Right lobe of liver (tissue), 6 donors: Measurements from ENCODE around the gene UBA3. TPM values are rescaled to one million over a fixed set of nuclear protein-coding genes. Genes with fewer than 3 reads are reported as not detected.

Experiments
- ATAC-seq, 4 donors: fragments of 200-7000 bp; cut with Tn5 transposase; one replicate each; pipeline ENCODE4 v1.9.1; 2020; ENCODE audit warnings: mild to moderate bottlenecking in 4 of 4, moderate library complexity in 4 of 4
- DNase-seq, 3 donors: peaks; one replicate each; pipeline ENCODE4 v3.0.0-alpha.2; 2020
- H3K27ac ChIP-seq, 3 donors: fragments of 200-600 bp; one replicate each; pipeline ENCODE4 v1.8.0; 2022
- H3K27me3 ChIP-seq, 2 donors: fragments of 200-600 bp; one replicate each; pipeline ENCODE4 v1.8.0; 2022
- H3K36me3 ChIP-seq, 4 donors: fragments of 200-600 bp; sonication (generic) in 1 of 4; one replicate each; pipeline versions ENCODE4 v1.5.1 to v1.8.0; 2017 to 2022; ENCODE audit warnings: control low read depth in 1 of 4
- H3K4me1 ChIP-seq, 4 donors: fragments of 200-600 bp; sonication (generic) in 1 of 4; one replicate each; pipeline versions ENCODE4 v1.5.1 to v1.8.0; 2017 to 2022; ENCODE audit warnings: control low read depth in 1 of 4
- H3K4me3 ChIP-seq, 3 donors: fragments of 200-600 bp; one replicate each; pipeline ENCODE4 v1.8.0; 2022
- H3K9me3 ChIP-seq, 4 donors: fragments of 200-600 bp; sonication (generic) in 1 of 4; one replicate each; pipeline versions ENCODE4 v1.5.1 to v1.8.0; 2017 to 2022; ENCODE audit warnings: control low read depth in 1 of 4
- POLR2A ChIP-seq: fragments of 450-650 bp; IDR thresholded peaks from one replicate; pipeline ENCODE4 v1.6.1; 2017; ENCODE audit warnings: antibody characterized with exemption, mild to moderate bottlenecking
- WGBS: methylation state at CpG from one replicate; pipeline ENCODE4 v1.1.6; 2018; ENCODE audit warnings: low coverage, low lambda C conversion rate; ENCODE audit not compliant: insufficient coverage; ENCODE audit errors: missing lambda C conversion rate; 5-methylcytosine and 5-hydroxymethylcytosine counted together
- intact Hi-C, 2 donors: fragments of 100-400 bp; cut with DNase I; formaldehyde crosslinking; loops; one replicate each; pipeline versions ENCODE4 v1.11.2 to v1.14.1; 2022
- total RNA-seq, 6 experiments: library from RNA; depleted of rRNA in 2 of 6; stranded (reverse); fragments of >200 nt in 2 of 6; fragmentation: NEBNext Ultra II Directional in 3 of 6; extraction: Animal tissue kit (Norgen Biotek cat#: 25700) in 3 of 6; gene quantifications; one replicate each; pipeline versions ENCODE4 v1.1.0 to v1.2.4, GENCODE V29; 2016 to 2023
- TF ChIP-seq, protein P1 (sequence below), 4 donors: fragments of 200-600 bp in 3 of 4; fragments of 450-650 bp in 1 of 4; IDR thresholded peaks; one replicate each; pipeline versions ENCODE4 v1.5.1 to v1.8.0; 2016 to 2022; ENCODE audit warnings: antibody characterized with exemption in 4 of 4, mild to moderate bottlenecking in 2 of 4
- donor health status: DM: no; HTN: yes; CAD: no.
- donor health status: DM: no; HTN: no; CAD: no.
- donor health status: DM: no; HTN: no; CAD: no.
- donor health status: DM: no; HTN: yes; CAD: no.
- donor health status: DM: no; HTN: yes; CAD: no.

Gene UBA3
- total RNA-seq, 6 experiments from 2014 or later = 17.2 to 27.3 (median 20.3) TPM

GRCh38 chr3:69063636-69064035 lies 16.5 kb downstream of the UBA3 start:
- TF ChIP-seq, protein P1, sequence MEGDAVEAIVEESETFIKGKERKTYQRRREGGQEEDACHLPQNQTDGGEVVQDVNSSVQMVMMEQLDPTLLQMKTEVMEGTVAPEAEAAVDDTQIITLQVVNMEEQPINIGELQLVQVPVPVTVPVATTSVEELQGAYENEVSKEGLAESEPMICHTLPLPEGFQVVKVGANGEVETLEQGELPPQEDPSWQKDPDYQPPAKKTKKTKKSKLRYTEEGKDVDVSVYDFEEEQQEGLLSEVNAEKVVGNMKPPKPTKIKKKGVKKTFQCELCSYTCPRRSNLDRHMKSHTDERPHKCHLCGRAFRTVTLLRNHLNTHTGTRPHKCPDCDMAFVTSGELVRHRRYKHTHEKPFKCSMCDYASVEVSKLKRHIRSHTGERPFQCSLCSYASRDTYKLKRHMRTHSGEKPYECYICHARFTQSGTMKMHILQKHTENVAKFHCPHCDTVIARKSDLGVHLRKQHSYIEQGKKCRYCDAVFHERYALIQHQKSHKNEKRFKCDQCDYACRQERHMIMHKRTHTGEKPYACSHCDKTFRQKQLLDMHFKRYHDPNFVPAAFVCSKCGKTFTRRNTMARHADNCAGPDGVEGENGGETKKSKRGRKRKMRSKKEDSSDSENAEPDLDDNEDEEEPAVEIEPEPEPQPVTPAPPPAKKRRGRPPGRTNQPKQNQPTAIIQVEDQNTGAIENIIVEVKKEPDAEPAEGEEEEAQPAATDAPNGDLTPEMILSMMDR (IDR thresholded peaks at IDR 0.05) = no peak
- no peak for TF ChIP-seq POLR2A
- ATAC-seq (no peak), DNase-seq (no peak)
- no peak overlapping the region for H3K27ac ChIP-seq
- no peak overlapping the region for H3K4me3 ChIP-seq
- no peaks in the 10 kb centered on the region for H3K27me3 ChIP-seq
- no peaks in the 10 kb centered on the region for H3K9me3 ChIP-seq
- peaks cover 0 to 42% (median 16%) of the 10 kb centered on the region in 4 donors for H3K36me3 ChIP-seq
- intact Hi-C loops = no loop called here
- 57% methylated on average over 2 of the region's 2 CpGs for WGBS
- no peaks in the 10 kb centered on the region for H3K4me1 ChIP-seq

GRCh38 chr3:69059688-69060087 lies 20.5 kb downstream of the UBA3 start:
- Histone ChIP-seq H3K27me3 (no peaks in the 10 kb centered on the region), H3K27ac (no peak overlapping the region), H3K4me1 (no peaks in the 10 kb centered on the region), H3K9me3 (no peaks in the 10 kb centered on the region), H3K36me3 (peaks cover 0 to 60% (median 30%) of the 10 kb centered on the region in 4 donors), H3K4me3 (no peak overlapping the region)
- no peak for DNase-seq
- intact Hi-C loops = no loop called here
- no peak for ATAC-seq
- no peak for TF ChIP-seq POLR2A
- TF ChIP-seq, protein P1 (IDR thresholded peaks at IDR 0.05) = no peak

DNA sequence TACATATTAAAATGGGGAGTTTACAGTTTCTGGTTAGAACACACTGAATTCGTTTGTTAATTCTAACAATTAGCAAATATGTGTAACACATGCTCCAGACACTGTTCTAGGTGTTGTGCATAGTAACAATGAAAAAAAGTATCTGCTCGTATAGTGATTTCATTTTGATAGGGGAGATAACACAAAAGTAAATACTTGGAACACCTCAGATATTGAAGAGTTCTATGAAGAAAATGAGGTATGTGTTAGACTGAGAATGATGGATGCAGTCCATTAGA lies 21.3 kb downstream of the UBA3 start:
- peaks cover 0 to 60% (median 30%) of the 10 kb centered on the region in 4 donors for H3K36me3 ChIP-seq

GRCh38 chr3:69058180-69058946 lies 21.8 kb downstream of the UBA3 start:
- H3K36me3 ChIP-seq = peaks cover 0 to 60% (median 29%) of the 10 kb centered on the region in 4 donors
- TF ChIP-seq POLR2A = no peak
- TF ChIP-seq, protein P1 (IDR thresholded peaks at IDR 0.05) = no peak
- H3K4me1 ChIP-seq = no peaks in the 10 kb centered on the region
- intact Hi-C loops = no loop called here
- 46% methylated on average over 3 of the region's 3 CpGs for WGBS
- DNase-seq = no peak
- H3K9me3 ChIP-seq = no peaks in the 10 kb centered on the region
- no peaks in the 10 kb centered on the region for H3K27me3 ChIP-seq
- no peak overlapping the region for H3K4me3 ChIP-seq
- peak; percentile 23 to 46 (median 43) for ATAC-seq
- H3K27ac ChIP-seq = no peak overlapping the region

More for the DNA sequence above, 21.3 kb downstream of the UBA3 start:
- DNase-seq = no peak
- intact Hi-C loops = no loop called here
- WGBS = 91% methylated on average over 2 of the region's 2 CpGs
- Histone ChIP-seq H3K27me3 (no peaks in the 10 kb centered on the region), H3K9me3 (no peaks in the 10 kb centered on the region), H3K4me1 (no peaks in the 10 kb centered on the region), H3K4me3 (no peak overlapping the region), H3K27ac (no peak overlapping the region)
- no peak for ATAC-seq
- TF ChIP-seq, protein P1 (IDR thresholded peaks at IDR 0.05) = no peak
